K562 (cell line): ENCODE results near the gene SLC25A21. TPM values are rescaled to one million over a fixed set of nuclear protein-coding genes. Genes with fewer than 3 reads are reported as not detected.

ENCODE experiments used
- CBX3 ChIP-seq, 2 experiments: IDR thresholded peaks; 1 replicate in 1 of 2; 2 replicates in 1 of 2; pipeline ENCODE4 v1.6.1; 2012; ENCODE audit warnings: inconsistent platforms in 2 of 2, low read length in 2 of 2, borderline replicate concordance in 1 of 2, control low read depth in 1 of 2
- CREB1 ChIP-seq, 2 experiments: sonication (generic) in 1 of 2; formaldehyde crosslinking in 1 of 2; IDR thresholded peaks; 2 replicates each; pipeline versions ENCODE4 v1.6.1 to v1.8.0; 2012 to 2022; ENCODE audit warnings: inconsistent platforms in 1 of 2, mild to moderate bottlenecking in 1 of 2, missing genetic modification reagents in 1 of 2, moderate library complexity in 1 of 2
- EGR1 ChIP-seq: fragments of 450-650 bp; conservative IDR thresholded peaks from 2 replicates; pipeline ENCODE4 v1.6.1; 2017; ENCODE audit warnings: mild to moderate bottlenecking
- ELF4 ChIP-seq: fragments of 450-650 bp; formaldehyde crosslinking; IDR thresholded peaks from 2 replicates; pipeline ENCODE4 v1.4.0; 2022; ENCODE audit warnings: missing genetic modification characterization
- GATAD2A ChIP-seq: fragments of 450-650 bp; IDR thresholded peaks from 2 replicates; pipeline ENCODE4 v1.6.1; 2017
- KDM1A ChIP-seq, 2 experiments: fragments of 450-650 bp; IDR thresholded peaks; 2 replicates each; pipeline ENCODE4 v1.6.1; 2016; ENCODE audit warnings: mild to moderate bottlenecking in 2 of 2
- MLLT1 ChIP-seq, 2 experiments: fragments of 450-650 bp; IDR thresholded peaks; 2 replicates each; pipeline ENCODE4 v1.6.1; 2016
- MTF1 ChIP-seq: fragments of 250-450 bp; sonication (Bioruptor Pico); IDR thresholded peaks from 2 replicates; pipeline ENCODE4 v1.9.0; 2021; ENCODE audit warnings: moderate library complexity, mild to moderate bottlenecking, inconsistent platforms, borderline replicate concordance
- MYC ChIP-seq, 2 experiments: fragments of 250-450 bp in 1 of 2; sonication (Bioruptor Pico) in 1 of 2; IDR thresholded peaks; 2 replicates each; pipeline versions ENCODE4 v1.5.1 to v1.6.1; 2012 to 2021; ENCODE audit warnings: low read depth in 2 of 2, borderline replicate concordance in 1 of 2, improper control_type of control experiment in 1 of 2, low read length in 1 of 2, mild to moderate bottlenecking in 1 of 2, moderate library complexity in 1 of 2
- PCBP2 ChIP-seq: fragments of 200-400 bp; formaldehyde crosslinking; IDR thresholded peaks from 2 replicates; pipeline ENCODE4 v1.6.1; 2018; ENCODE audit warnings: low read length, low read depth, mild to moderate bottlenecking, moderate library complexity; ENCODE audit not compliant: poor library complexity, severe bottlenecking
- POLR2A ChIP-seq: fragments of 450-650 bp; conservative IDR thresholded peaks from 2 replicates; pipeline ENCODE4 v1.6.1; 2016
- POLR2B ChIP-seq: fragments of 450-650 bp; IDR thresholded peaks from 2 replicates; pipeline ENCODE4 v1.6.1; 2018; ENCODE audit warnings: low read depth; ENCODE audit not compliant: partially characterized antibody
- SMARCC2 ChIP-seq: fragments of 450-650 bp; IDR thresholded peaks from 2 replicates; pipeline ENCODE4 v1.6.1; 2017; ENCODE audit warnings: antibody characterized with exemption, moderate library complexity, mild to moderate bottlenecking, low read depth
- ZNF507 ChIP-seq: conservative IDR thresholded peaks from 2 replicates; pipeline ENCODE4 v1.6.1; 2017; ENCODE audit warnings: missing genetic modification characterization, missing compliant biosample characterization
- ZNF707 ChIP-seq: fragments of 250-450 bp; sonication (Bioruptor Pico); conservative IDR thresholded peaks from 2 replicates; pipeline ENCODE4 v1.8.0; 2022; ENCODE audit warnings: inconsistent platforms, mild to moderate bottlenecking, moderate library complexity
- polyA plus RNA-seq, 8 experiments: library from polyadenylated mRNA; depleted of rRNA in 4 of 8; stranded (reverse) in 5 of 8; unstranded in 3 of 8; fragments of >200 nt; fragmentation: Nextera tagmentation in 2 of 8; fragmentation: Illumina TruSeq in 1 of 8; extraction: Ambion mirVana in 2 of 8; extraction: Trizol in 1 of 8; gene quantifications; 2 replicates each; pipeline versions ENCODE4 v1.2.1 to v1.2.3, GENCODE V29; 2011 to 2014; ENCODE audit warnings: inconsistent platforms in 1 of 8, missing spikeins in 1 of 8
- total RNA-seq, 7 experiments: library from RNA; depleted of rRNA in 6 of 7; stranded (reverse); fragments of >200 nt in 6 of 7; fragmentation: Illumina TruSeq in 2 of 7; extraction: Trizol in 2 of 7; gene quantifications; 2 replicates each; pipeline versions ENCODE4 v1.2.1 to v1.2.3, GENCODE V29; 2011 to 2021; ENCODE audit warnings: low replicate concordance in 1 of 7
- TF ChIP-seq, protein P1 (sequence below): fragments of 200-800 bp; sonication (Bioruptor generic); IDR thresholded peaks from 2 replicates; pipeline ENCODE4 v1.6.1; 2017; ENCODE audit warnings: missing genetic modification characterization, missing compliant biosample characterization
- TF ChIP-seq, protein P2 (sequence below): sonication (generic); formaldehyde crosslinking; IDR thresholded peaks from 2 replicates; pipeline ENCODE4 v1.8.1; 2023; ENCODE audit warnings: mild to moderate bottlenecking, missing genetic modification reagents
- TF ChIP-seq, protein P3 (sequence below): fragments of 250-450 bp; sonication (Bioruptor Pico); IDR thresholded peaks from 2 replicates; pipeline ENCODE4 v1.5.0; 2021

SLC25A21 gene
- total and polyA plus RNA-seq, 9 of the 15 experiments (the other 6 are each of a cell fraction or from before 2014, with no cell fraction given) = 15.2 to 46.7 (median 28.7) TPM

- TF ChIP-seq EGR1 = peak; percentile 19; the same call in 1 of the 2 replicates
- TF ChIP-seq CREB1 (IDR thresholded peaks at IDR 0.05) = peak; percentile 37; the same call in 1 of the 2 replicates
- TF ChIP-seq CREB1 (CRISPR knock-in tag; IDR thresholded peaks at IDR 0.05) = peak; percentile 32; the same call in 1 of the 2 replicates
- peak; percentile 66 to 76; a peak in 3 of 4 replicates for TF ChIP-seq MLLT1 (IDR thresholded peaks at IDR 0.05)
- TF ChIP-seq ZNF707 (CRISPR knock-in tag) = no peak
- TF ChIP-seq KDM1A (IDR thresholded peaks at IDR 0.05) = no peak
- TF ChIP-seq SMARCC2 = no peak
- TF ChIP-seq ELF4 (CRISPR knock-in tag) = no peak
- no peak for TF ChIP-seq ZNF507 (tag)
- TF ChIP-seq, protein P1, sequence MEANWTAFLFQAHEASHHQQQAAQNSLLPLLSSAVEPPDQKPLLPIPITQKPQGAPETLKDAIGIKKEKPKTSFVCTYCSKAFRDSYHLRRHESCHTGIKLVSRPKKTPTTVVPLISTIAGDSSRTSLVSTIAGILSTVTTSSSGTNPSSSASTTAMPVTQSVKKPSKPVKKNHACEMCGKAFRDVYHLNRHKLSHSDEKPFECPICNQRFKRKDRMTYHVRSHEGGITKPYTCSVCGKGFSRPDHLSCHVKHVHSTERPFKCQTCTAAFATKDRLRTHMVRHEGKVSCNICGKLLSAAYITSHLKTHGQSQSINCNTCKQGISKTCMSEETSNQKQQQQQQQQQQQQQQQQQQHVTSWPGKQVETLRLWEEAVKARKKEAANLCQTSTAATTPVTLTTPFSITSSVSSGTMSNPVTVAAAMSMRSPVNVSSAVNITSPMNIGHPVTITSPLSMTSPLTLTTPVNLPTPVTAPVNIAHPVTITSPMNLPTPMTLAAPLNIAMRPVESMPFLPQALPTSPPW (CRISPR knock-in tag) = no peak; the same call in 1 of the 2 replicates
- TF ChIP-seq, protein P2, sequence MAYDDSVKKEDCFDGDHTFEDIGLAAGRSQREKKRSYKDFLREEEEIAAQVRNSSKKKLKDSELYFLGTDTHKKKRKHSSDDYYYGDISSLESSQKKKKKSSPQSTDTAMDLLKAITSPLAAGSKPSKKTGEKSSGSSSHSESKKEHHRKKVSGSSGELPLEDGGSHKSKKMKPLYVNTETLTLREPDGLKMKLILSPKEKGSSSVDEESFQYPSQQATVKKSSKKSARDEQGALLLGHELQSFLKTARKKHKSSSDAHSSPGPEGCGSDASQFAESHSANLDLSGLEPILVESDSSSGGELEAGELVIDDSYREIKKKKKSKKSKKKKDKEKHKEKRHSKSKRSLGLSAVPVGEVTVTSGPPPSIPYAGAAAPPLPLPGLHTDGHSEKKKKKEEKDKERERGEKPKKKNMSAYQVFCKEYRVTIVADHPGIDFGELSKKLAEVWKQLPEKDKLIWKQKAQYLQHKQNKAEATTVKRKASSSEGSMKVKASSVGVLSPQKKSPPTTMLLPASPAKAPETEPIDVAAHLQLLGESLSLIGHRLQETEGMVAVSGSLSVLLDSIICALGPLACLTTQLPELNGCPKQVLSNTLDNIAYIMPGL (CRISPR knock-in tag) = 0 out of 2 replicates have a peak, but pooled peaks have one; percentile 25
- TF ChIP-seq POLR2A = peak; percentile 83
- no peak for TF ChIP-seq PCBP2
- TF ChIP-seq GATAD2A = peak; percentile 81; the same call in 1 of the 2 replicates
- TF ChIP-seq POLR2B = peak; percentile 74
- no peak for TF ChIP-seq MTF1 (CRISPR knock-in tag)
- no peak for TF ChIP-seq CBX3 (IDR thresholded peaks at IDR 0.05; ENCODE audit: borderline replicate concordance in 1 of 2, low read length in 2 of 2)
- peak; percentile 60; the same call in 1 of the 2 replicates for TF ChIP-seq MYC (IDR thresholded peaks at IDR 0.05; ENCODE audit: low read depth, low read length)
- no peak for TF ChIP-seq MYC (CRISPR knock-in tag; IDR thresholded peaks at IDR 0.05; ENCODE audit: borderline replicate concordance, low read depth)
- TF ChIP-seq, protein P3, sequence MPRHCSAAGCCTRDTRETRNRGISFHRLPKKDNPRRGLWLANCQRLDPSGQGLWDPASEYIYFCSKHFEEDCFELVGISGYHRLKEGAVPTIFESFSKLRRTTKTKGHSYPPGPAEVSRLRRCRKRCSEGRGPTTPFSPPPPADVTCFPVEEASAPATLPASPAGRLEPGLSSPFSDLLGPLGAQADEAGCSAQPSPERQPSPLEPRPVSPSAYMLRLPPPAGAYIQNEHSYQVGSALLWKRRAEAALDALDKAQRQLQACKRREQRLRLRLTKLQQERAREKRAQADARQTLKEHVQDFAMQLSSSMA (CRISPR knock-in tag) = no peak
Observed at GRCh38 chr14:37197421-37198272, 25.2 kb upstream of the SLC25A21 start, which contains the start of gene MIPOL1 (continued).
